ENCODE results near the gene IFIT2.

The IFIT2 gene

DNA sequence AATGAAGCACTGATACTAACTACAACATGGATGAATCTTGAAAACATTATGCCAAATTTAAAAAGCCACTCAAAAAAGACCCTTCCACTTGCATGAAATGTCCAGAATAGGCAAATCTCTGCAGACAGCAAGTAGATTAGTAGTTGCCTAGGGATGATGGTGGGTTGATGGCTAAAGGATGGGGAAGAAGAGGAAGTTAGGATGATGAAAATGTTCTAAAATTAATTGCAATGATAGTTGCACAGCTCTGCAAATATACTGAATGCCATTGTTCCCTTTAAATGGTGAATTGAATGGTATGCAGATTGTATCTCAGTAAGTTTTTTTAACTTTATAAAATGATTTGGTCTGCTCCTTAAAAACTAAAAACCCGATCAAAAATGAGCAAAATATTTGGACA, 43.0 kb upstream of the IFIT2 start:
- no peak overlapping the region for H3K27ac ChIP-seq
- TF ChIP-seq, protein P1, sequence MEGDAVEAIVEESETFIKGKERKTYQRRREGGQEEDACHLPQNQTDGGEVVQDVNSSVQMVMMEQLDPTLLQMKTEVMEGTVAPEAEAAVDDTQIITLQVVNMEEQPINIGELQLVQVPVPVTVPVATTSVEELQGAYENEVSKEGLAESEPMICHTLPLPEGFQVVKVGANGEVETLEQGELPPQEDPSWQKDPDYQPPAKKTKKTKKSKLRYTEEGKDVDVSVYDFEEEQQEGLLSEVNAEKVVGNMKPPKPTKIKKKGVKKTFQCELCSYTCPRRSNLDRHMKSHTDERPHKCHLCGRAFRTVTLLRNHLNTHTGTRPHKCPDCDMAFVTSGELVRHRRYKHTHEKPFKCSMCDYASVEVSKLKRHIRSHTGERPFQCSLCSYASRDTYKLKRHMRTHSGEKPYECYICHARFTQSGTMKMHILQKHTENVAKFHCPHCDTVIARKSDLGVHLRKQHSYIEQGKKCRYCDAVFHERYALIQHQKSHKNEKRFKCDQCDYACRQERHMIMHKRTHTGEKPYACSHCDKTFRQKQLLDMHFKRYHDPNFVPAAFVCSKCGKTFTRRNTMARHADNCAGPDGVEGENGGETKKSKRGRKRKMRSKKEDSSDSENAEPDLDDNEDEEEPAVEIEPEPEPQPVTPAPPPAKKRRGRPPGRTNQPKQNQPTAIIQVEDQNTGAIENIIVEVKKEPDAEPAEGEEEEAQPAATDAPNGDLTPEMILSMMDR (conservative IDR thresholded peaks at IDR 0.05), result no peak

DNA sequence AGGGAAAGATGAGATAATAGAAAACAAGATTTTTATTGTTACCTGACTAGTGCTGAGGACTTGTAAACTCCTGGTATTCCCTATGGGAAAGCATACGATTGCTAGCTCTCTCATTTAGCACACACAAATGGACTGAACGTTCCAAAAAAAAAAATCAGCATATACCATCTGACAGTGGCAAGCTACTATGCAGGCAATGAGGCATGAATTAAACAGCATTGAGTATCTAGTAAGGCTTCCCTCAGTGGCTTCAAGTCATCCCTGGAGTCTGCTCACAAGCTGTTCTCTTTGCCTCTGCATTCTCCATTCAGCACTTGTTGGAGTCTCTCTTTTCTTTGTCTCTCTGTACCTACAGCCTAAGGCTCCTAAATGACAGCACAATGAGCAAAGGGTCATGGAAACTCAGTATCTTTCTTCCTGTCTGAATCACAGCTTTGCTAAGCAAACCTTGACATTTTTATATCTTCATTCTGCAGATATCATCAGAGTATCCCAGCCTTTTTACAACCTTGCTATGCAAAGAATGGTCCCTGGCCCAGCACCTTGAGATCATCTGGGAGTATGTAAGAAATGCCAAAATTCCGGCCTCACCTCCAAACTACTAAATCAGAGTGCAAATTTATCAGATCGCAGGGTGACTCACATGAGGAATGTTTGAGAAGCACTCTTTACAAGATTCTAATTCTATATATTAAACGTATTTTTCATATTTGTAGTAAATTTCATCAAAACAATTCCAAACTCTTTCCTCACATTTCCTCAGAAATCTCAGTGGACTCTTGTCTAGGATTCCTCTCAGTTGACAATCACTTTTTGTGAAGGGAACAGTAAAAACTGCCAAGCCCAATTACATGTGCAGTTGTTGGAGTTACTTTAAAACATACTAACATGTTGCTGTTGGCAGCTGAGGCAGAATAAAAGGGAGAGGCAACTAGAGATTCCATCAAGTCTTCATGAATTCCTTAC, 39.5 kb upstream of the IFIT2 start:
- TF ChIP-seq, protein P1 (conservative IDR thresholded peaks at IDR 0.05), result no peak
- H3K27ac ChIP-seq, result peak overlapping the region; percentile 66

DNA sequence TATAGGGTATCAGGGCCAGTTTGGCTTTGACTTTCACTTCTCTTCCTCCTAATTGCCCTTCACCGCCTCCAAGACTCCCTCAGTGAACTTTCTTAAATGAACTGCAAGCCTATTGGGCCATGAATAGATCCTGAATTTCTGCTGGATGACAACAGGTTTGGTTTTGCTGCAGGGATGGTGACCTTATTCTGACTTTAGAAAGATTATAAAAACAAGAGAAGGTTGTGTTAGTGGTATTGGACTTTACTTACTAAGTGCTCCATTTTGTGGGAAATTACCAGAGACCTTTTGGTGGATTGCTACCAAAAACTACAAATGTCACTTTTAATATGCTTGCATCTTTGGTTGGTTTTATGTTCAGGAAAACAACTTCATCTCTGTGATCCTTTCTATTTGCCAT, 38.8 kb upstream of the IFIT2 start:
- TF ChIP-seq, protein P1 (conservative IDR thresholded peaks at IDR 0.05), result no peak
- H3K27ac ChIP-seq, result peak overlapping the region; percentile 66

DNA sequence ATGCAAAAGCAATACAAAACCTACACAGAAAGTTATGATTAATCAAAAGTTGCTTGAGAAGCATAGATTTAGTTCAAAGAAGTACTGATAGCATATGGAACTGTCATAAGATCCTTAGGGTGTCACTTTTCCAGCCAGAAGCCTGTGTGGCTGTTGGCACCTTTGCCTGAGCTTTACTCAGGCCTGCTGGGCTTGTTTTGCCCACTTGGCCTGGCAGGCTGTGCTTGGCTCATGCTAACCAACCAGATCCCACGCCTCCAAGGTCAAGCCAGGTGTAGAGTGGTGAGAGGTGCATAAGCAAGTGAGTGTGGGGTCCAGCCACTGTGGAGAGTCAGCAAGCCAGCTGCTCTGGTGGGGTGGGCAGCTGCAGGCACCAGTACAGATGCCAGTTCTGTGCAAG, 38.3 kb upstream of the IFIT2 start:
- TF ChIP-seq, protein P1 (conservative IDR thresholded peaks at IDR 0.05), result no peak
- peak overlapping the region; percentile 66 for H3K27ac ChIP-seq

DNA sequence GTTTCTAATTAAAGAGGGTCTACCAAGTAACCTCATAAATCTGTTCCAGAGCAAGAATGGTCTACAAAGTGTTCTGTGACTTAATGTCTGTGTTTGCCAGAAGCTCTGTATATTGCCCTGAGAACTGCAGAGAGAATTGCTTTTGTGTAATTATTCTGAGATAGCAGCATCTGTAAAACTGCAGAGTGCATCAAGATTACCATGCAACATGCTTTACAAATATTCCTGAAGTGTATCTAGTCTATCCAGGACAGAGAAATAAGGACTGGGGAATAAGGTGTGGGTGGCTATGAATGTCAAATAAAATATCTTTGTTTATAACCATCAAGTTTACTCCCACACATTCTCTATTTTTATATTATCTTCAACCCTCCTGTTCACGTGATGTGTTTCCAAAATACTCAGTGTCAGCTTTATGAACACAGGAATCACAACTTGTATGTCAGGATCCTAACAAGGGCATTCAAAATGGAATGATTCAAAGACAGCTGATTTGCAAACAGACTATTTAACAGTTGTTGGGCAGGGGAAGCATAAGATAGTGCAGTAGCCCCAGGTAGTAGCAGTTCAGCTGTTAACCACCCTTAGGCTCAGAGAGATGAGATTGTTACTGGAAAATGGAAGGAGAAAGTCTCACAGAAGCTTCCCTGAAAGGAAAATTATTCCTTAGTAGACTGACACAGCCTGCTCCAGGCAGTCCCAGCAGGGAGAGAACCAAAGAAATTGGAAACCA, 35.0 kb upstream of the IFIT2 start:
- TF ChIP-seq, protein P1 (conservative IDR thresholded peaks at IDR 0.05), result no peak
- H3K27ac ChIP-seq, result no peak overlapping the region

DNA sequence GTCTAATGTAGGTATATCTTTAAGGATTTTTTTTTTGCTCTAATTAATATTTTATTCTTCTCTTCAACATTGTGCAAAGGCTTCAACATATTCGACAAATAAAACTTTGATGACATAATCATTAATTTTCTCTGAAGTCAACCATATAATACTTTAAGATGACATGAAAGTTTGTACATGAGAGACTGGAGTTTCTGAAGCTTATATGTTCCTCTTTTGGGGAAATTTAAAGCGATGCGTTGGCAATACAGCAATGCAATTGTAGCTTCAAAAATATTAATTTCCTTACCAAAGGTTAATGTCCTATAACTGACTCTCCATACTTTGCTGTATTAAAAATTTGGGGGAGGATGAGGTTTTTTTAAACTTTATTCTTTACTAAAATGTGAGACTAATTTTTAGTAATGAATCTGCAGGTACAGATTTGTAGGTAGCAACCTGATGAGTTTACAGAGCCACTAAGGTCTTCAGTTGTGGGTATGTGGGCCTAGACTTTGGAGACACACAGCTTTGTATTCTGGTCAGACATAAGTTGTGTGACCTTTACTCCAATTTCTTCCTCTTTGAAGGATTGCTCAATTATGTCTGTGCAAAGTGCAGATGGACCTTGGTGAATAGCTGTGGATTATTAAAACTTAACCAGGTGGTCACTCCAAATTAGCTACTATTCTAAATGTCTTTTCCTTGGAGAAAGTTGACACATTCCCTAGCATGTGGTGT, 32.3 kb upstream of the IFIT2 start:
- TF ChIP-seq, protein P1 (conservative IDR thresholded peaks at IDR 0.05), result no peak
- H3K27ac ChIP-seq, result no peak overlapping the region

DNA sequence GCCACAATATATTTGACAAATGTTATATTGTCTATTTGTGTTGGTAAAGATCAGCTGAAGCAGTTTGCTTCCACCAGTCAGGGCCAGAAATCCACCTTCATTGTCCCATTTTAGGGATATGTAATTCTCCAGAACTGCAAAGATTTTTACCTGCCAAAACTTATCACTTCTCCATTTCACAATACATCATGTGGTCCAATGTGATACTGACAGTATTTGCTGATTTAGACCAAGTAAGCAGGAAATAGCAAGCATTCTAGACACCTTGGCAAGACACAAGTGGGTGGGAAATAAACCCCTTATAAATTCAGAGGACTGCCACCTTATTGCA, 31.7 kb upstream of the IFIT2 start:
- no peak overlapping the region for H3K27ac ChIP-seq
- TF ChIP-seq, protein P1 (conservative IDR thresholded peaks at IDR 0.05), result no peak

Measured in VCaP (cell line).